ENCODE results near the gene HSPA1A. TPM values are rescaled to one million over a fixed set of nuclear protein-coding genes. Genes with fewer than 3 reads are reported as not detected.
A peak's percentile ranks its signal among the peaks of the same experiment; 100 is the strongest.

The HSPA1A gene
- total RNA-seq (2021) = 51.2 and 51.7 TPM in 2 replicates
- long read RNA-seq, transcript HSPA1A-201 (1 exons, 2,483 nt) = major isoform, 95 of 95 reads
- long read RNA-seq, partial matches to known transcripts = 0 of 95 reads
- long read RNA-seq, other reads (novel, unspliced or antisense) = 0 of 95 reads

GRCh38 chr6:31815025-31815838 is at the start of gene HSPA1A, which contains the start of gene HSPA1L:
TSS of gene HSPA1A (plus strand) at chr6:31815543. CDS start at chr6:31815757, 214 bp downstream.
TSS of gene HSPA1L (minus strand) at chr6:31815283. CDS start at chr6:31811972, 3,311 bp downstream.
- Histone ChIP-seq H4K5ac (ENCODE audit: insufficient read length, low read depth, low read length) (no peak within 1 kb of the TSS), H2BK120ac (ENCODE audit: low read depth, low read length, poor library complexity, severe bottlenecking) (no peak within 1 kb of the TSS), H2BK20ac (ENCODE audit: low read depth, low read length, poor library complexity, severe bottlenecking) (no peak within 1 kb of the TSS), H3K9ac (ENCODE audit: extremely low read depth, insufficient read length, low read length) (no peak within 1 kb of the TSS), H3K79me2 (ENCODE audit: insufficient read depth, low read length) (no peaks in the 10 kb centered on the region), H3K4me2 (ENCODE audit: insufficient read depth, insufficient read length, low read length) (peak within 1 kb of the TSS; percentile 76), H3K27ac (ENCODE audit: insufficient read length, low read depth, low read length) (no peak within 1 kb of the TSS), H3K9me3 (ENCODE audit: control insufficient read depth, low read depth, low read length) (no peaks in the 10 kb centered on the region), H3K4ac (ENCODE audit: low read depth, low read length) (no peak within 1 kb of the TSS), H2AFZ (ENCODE audit: low read length) (no peak within 1 kb of the TSS), H3K79me1 (ENCODE audit: insufficient read depth, low read depth, low read length, poor library complexity, severe bottlenecking) (no peaks in the 10 kb centered on the region), H4K91ac (ENCODE audit: insufficient read length, low read depth, low read length) (no peak within 1 kb of the TSS), H4K20me1 (ENCODE audit: control insufficient read depth, insufficient read depth, insufficient read length) (no peaks in the 10 kb centered on the region), H2AK5ac (ENCODE audit: insufficient read length, low read length) (no peak within 1 kb of the TSS), H3K27me3 (ENCODE audit: insufficient read depth, low read length) (no peaks in the 10 kb centered on the region), H2BK15ac (ENCODE audit: low read depth, low read length) (no peak within 1 kb of the TSS), H3K18ac (ENCODE audit: insufficient read length, low read depth, low read length) (peak within 1 kb of the TSS; percentile 66), H3K23me2 (ENCODE audit: insufficient read length, low read depth, low read length, poor library complexity, severe bottlenecking) (peaks cover 5% of the 10 kb centered on the region), H2BK5ac (ENCODE audit: insufficient read length, low read length) (no peak within 1 kb of the TSS), H4K8ac (replicated peaks; ENCODE audit: insufficient read length, low read depth, low read length) (no peak within 1 kb of the TSS), H3K23ac (ENCODE audit: insufficient read length, low read depth, low read length) (no peak within 1 kb of the TSS), H3K4me1 (ENCODE audit: insufficient read depth, low read length) (no peaks in the 10 kb centered on the region; the same call in 1 of the 2 replicates), H2BK12ac (ENCODE audit: insufficient read length, low read depth, low read length) (no peak within 1 kb of the TSS), H3K56ac (ENCODE audit: insufficient read length, low read depth, low read length) (no peak within 1 kb of the TSS), H3T11ph (ENCODE audit: low read length) (no peak within 1 kb of the TSS), H3K14ac (ENCODE audit: insufficient read depth, low read length) (peak within 1 kb of the TSS; percentile 37; the same call in 1 of the 2 replicates)
- H3K4me1 Mint-ChIP-seq = peaks cover 19 to 22% of the 10 kb centered on the region in 2 experiments
- H3K4me3 Mint-ChIP-seq = peak within 1 kb of the TSS; percentile 81 to 90
- no peak for TF ChIP-seq CTCF (conservative IDR thresholded peaks at IDR 0.05)
- H3K27ac Mint-ChIP-seq = peak within 1 kb of the TSS; percentile 94 to 99 (median 99)
- H3K9me3 Mint-ChIP-seq = peaks cover 6 to 9% of the 10 kb centered on the region in 2 experiments
- DNase-seq = peak; percentile 100
- no CpG with 5 or more reads among the region's 56 CpGs for WGBS (ENCODE audit: extremely low coverage, insufficient read length, low lambda C conversion rate)
- H3K27me3 Mint-ChIP-seq (ENCODE audit: low read depth) = peaks cover 5% of the 10 kb centered on the region
- peaks cover 3 to 10% (median 6%) of the 10 kb centered on the region in 3 experiments; a peak in 5 of 7 replicates for H3K36me3 Mint-ChIP-seq (ENCODE audit: insufficient read depth in 1 of 3, low read depth in 3 of 3)
